Tibial nerve (tissue), 3 donors: ENCODE data around the gene APLP1.

Experiments
- POLR2A ChIP-seq, 2 donors: fragments of 450-650 bp; IDR thresholded peaks; one replicate each; pipeline ENCODE4 v1.6.1; 2017; ENCODE audit warnings: antibody characterized with exemption in 2 of 2, mild to moderate bottlenecking in 2 of 2, moderate library complexity in 2 of 2
- TF ChIP-seq, protein P1 (sequence below), 5 experiments: fragments of 200-600 bp in 3 of 5; fragments of 450-650 bp in 2 of 5; sonication (generic) in 3 of 5; IDR thresholded peaks; one replicate each; pipeline ENCODE4 v1.5.1; 2016 to 2019; ENCODE audit warnings: antibody characterized with exemption in 5 of 5, mild to moderate bottlenecking in 3 of 5, moderate library complexity in 2 of 5

DNA sequence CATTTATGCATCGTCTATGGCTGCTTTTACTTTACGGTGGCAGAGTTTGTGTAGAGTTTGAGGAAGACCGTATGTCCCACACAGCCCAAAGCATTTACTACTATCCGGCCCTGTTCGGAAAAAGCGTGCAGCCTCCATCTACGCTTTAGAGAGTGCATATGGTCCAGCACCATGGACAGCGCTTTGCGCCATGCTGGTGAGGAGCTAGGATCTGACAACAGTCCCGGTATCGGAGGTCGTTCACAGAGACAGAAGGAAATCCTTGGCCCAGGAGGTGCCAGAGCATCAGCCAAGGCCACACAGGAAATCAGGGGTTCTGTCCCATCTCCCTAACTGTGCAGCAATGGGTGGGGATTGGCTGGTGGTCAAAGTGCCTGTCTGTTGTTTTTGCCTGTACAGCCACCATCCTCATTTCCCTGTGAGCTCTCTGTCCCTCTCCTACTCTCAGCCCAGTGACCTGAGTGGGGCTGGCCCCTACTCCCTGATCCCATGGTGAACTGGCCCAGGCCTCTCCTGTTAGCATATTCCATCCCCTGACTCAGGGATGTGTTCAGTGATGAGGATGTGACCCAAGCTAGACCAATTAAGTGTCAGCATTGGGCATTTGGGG is 39.6 kb upstream of the APLP1 start:
- TF ChIP-seq, protein P1, sequence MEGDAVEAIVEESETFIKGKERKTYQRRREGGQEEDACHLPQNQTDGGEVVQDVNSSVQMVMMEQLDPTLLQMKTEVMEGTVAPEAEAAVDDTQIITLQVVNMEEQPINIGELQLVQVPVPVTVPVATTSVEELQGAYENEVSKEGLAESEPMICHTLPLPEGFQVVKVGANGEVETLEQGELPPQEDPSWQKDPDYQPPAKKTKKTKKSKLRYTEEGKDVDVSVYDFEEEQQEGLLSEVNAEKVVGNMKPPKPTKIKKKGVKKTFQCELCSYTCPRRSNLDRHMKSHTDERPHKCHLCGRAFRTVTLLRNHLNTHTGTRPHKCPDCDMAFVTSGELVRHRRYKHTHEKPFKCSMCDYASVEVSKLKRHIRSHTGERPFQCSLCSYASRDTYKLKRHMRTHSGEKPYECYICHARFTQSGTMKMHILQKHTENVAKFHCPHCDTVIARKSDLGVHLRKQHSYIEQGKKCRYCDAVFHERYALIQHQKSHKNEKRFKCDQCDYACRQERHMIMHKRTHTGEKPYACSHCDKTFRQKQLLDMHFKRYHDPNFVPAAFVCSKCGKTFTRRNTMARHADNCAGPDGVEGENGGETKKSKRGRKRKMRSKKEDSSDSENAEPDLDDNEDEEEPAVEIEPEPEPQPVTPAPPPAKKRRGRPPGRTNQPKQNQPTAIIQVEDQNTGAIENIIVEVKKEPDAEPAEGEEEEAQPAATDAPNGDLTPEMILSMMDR (IDR thresholded peaks at IDR 0.05): no peak
- TF ChIP-seq POLR2A (IDR thresholded peaks at IDR 0.05): no peak
